GM18502 (cell line): ENCODE measurements around the gene EXOC3L4.
A peak's percentile ranks its signal among the peaks of the same experiment; 100 is the strongest.
"Not testable (repeated sequence)": the region's sequence is repeated elsewhere in the genome, so short reads cannot be mapped to it uniquely, and the experiment has no call there.

Source experiments
- ATAC-seq: cut with Tn5 transposase; IDR thresholded peaks from one replicate; pipeline ENCODE4 v1.9.1; 2021; ENCODE audit warnings: mild to moderate bottlenecking; ENCODE audit not compliant: unreplicated experiment, poor library complexity

EXOC3L4 gene

GRCh38 chr14:103141117-103141796 lies 46.7 kb downstream of the EXOC3L4 start:
- peak; percentile 22 for ATAC-seq

- no peak for ATAC-seq
These were observed 47.5 kb downstream of the EXOC3L4 start for GRCh38 chr14:103142026-103142425.

- ATAC-seq, result no peak
These were observed 48.3 kb downstream of the EXOC3L4 start for GRCh38 chr14:103142721-103143302.

- ATAC-seq, result no peak
These were observed 49.0 kb downstream of the EXOC3L4 start for GRCh38 chr14:103143506-103143905.

- ATAC-seq, result no peak
These were observed 49.6 kb downstream of the EXOC3L4 start for GRCh38 chr14:103144085-103144484.

- no peak for ATAC-seq
These were observed 51.7 kb downstream of the EXOC3L4 start for GRCh38 chr14:103146141-103146709.

GRCh38 chr14:103149351-103150237 lies 55.1 kb downstream of the EXOC3L4 start:
- no peak for ATAC-seq

GRCh38 chr14:103151270-103151945 lies 56.9 kb downstream of the EXOC3L4 start:
- ATAC-seq, result no peak

GRCh38 chr14:103155010-103155409 lies 60.5 kb downstream of the EXOC3L4 start:
- ATAC-seq, result no peak

GRCh38 chr14:103155416-103155815 lies 60.9 kb downstream of the EXOC3L4 start:
- not testable (repeated sequence) for ATAC-seq

- no peak for ATAC-seq
These were observed 61.4 kb downstream of the EXOC3L4 start for GRCh38 chr14:103155826-103156394.

GRCh38 chr14:103156651-103157378 lies 62.3 kb downstream of the EXOC3L4 start:
- no peak for ATAC-seq

- no peak for ATAC-seq
These were observed 63.4 kb downstream of the EXOC3L4 start for GRCh38 chr14:103157969-103158368.

- no peak for ATAC-seq
These were observed 64.2 kb downstream of the EXOC3L4 start for GRCh38 chr14:103158688-103159087.
